HG03175 (cell line): ENCODE measurements around the gene FCN1.

Experiments
- ATAC-seq: cut with Tn5 transposase; IDR thresholded peaks from one replicate; pipeline ENCODE4 v1.9.1; 2021; ENCODE audit warnings: mild to moderate bottlenecking, moderate library complexity; ENCODE audit not compliant: unreplicated experiment

Gene FCN1

DNA sequence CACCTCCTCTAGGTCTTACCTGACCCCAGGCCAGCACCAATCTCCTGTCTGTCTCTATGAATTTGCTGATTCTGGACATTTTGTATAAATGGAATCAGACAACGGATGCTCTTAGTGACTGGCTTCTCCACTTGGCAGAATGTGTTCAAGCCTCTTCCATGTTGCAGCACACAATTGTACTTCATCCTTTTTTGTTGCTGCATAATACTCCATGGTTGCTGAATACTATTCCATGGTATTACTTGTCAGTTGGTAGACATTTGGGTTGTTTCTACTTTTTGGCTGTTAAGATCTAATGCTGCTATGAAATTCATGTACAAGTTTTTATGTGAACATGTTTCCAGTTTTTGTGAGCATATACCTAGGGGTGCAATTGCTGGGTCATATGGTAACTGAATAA, 34.3 kb upstream of the FCN1 start:
- ATAC-seq = no peak

DNA sequence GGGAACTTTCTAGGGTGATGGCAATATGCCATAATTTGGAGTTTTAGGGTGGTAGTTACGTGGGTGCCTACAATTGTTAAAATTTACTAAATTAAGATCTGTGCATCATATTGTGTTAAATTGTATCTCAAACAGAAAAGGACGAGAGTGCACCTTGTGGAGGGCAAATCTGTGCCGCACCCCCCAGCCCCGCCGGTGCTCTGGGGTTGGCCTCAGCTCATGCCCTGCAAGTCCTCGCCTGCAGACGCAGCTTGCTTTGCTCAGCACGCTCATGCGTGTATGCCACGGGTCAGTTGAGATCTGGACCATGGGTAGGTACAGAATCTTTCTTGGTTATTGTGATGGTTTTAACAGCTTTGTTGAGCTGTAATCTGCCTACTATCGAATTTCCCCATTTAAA, 33.7 kb upstream of the FCN1 start:
- no peak for ATAC-seq

DNA sequence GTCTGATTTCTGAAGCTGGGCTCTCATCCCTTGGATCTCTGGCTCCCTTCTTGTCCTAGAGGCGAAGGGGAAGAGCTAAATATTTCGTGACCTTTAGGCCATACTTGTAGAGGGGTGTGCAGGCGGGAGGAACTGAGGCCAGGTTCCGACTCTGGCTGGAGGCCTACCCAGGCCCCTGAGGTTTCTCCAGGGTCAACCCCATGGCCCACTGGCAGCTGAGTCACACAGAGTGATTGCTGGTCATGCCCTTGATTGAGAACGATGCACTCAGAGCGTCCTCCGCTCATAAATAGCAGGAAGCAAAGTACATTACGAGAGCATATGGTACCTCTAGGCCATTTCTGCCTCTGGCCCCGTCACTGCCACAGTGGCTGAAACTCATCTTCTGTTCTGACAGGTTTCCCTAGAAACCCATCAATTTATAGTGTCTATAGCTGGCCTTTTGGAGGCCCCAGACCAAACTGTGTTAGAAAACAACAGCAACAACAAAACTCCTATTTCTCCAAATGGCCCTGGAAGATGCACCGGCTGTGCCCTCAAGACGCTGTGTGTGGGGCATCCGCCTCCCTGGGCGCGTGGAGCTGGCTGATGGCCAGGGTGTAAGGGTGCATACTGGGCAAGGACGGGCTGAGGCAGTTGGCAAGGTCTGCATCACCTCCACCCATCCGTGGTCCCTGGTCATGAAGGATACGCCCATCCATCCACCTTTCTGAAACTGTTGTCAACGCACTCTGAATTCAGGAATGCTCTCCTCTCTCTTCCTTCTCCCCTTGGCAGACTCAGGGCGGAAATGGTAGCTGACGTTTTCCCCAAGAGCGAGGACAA, 32.9 kb upstream of the FCN1 start:
- ATAC-seq = no peak

DNA sequence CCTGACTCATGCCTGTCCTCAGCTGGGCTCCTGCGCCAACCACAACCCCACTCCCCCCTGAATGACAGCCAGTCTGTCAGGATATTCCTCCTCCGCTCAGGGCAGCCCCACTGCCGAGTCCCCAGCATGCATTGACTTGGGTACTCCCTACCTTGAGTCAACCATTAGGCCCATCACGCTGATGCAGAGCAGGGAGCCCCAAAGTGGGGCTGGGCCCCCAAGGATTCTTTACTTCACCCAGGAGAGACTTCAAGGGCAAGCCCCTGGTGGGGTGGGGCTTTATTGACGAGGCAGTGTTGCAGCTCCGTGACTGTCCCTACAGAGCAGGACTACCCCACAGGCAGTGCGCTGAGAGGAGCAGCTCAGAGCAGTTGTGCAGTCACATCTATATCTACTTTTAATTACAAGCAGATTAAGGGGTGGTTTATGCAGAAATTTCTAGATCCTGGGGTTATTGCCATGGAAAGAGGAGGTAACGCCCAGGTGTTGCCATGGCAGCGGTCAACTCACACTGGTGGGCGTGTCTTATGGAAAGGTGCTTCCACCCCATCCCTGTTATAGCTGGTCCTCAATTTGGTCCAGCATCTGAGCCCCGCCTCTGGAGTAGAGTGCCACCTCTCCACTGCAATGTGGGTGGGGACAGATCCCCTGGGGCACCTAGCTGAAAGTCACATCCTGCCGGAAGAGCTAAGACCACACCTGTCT, 32.1 kb upstream of the FCN1 start:
- no peak for ATAC-seq

DNA sequence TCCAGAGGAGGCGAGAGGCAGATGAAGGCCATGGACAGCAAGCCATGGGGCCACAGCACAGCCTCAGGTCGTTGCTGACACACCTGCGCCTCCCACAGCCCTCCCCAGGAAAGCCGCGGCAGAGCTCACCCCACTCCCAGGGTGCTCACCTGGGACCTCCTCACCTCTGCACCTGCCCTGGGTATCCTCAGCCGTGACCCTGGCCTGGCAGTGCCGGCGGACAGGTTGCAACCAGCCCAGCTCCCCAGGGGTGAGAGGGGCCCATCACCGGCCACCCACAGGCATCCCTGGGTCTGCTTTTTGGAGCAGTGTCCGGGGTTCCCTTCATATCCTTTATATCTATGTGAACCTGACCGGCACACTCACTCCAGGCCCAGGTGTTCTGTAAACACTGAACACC, 30.4 kb upstream of the FCN1 start:
- ATAC-seq = no peak

DNA sequence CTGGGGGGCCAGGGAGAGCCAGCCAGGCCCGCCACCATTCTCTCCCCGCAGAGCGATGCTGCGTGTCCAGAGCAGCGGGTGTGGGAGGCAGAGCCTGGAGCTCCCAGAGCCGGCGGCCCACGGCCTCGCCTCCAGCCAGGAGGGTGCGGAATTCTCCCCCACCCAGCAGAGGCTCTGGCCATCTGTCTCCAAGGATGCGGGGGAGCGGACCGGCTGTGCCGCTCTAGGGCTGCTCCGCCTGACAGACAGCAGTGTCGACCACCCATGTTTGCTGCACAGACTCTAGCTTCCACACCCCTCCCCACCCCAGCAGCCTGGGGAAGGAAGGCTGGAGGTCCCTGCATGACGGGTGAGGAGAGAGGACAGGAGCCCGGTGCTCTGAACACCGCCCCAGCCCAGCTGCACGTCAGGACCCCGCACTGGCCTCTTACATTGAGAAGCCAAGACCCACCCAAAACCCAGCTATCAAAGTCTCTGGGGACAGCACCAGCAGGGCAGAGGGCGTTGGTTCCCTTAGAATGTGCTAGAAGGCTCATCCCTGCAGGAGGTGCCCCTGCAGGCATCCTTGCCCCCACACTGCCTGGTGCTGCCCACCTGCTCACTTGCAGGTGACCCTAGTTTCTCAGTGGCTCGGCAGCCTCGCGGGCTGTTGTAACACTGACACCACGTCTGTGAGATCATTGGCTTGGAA, 29.7 kb upstream of the FCN1 start:
- ATAC-seq = no peak

DNA sequence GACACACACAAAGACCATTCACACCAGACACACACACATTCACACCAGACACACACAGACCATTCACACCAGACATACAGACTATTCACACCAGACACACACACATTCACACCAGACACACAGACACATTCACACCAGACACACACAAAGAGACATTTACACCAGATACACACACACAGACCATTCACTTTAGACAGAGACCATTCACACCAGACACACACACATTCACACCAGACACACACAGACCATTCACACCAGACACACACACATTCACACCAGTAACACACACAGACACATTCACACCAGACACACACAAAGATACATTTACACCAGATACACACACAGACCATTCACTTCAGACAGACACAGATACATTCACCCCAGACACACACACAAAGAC, 29.0 kb upstream of the FCN1 start:
- ATAC-seq = no peak

DNA sequence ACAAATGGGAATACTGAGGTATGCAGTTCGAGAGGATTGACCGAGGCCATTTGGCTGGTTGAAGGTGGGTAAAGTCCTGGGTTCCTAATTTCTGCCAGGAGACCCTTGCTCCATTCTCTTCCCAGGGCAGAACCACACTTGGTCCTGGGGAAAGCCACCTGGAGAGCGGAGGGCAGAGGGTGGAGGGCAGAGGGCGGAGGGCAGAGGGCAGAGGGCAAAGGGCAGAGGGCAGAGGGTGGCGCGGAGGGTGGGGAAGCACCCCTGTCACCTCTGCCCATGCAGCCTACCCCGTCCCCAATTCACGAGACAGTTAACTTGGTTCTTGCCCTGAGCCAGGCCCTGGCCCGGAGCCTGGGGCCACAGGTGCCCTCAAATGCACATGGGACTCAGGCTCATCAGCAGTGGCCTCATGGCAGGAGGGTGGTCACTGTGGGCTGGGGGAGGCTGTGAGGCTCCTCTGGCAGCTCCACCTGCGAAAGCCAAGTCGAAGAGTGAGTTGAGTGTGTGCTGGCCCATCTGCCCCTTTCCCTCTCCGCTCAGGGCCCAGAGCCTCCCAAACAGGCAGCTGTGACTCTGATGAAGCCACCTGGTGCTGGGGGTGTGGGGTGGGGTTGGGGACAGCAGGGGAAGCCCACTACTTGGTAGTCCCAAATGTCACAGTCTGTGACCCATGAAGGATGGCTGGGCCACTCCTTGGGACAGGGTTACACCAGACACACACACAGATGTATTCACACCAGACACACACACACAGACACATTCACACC, 28.0 kb upstream of the FCN1 start:
- no peak for ATAC-seq

DNA sequence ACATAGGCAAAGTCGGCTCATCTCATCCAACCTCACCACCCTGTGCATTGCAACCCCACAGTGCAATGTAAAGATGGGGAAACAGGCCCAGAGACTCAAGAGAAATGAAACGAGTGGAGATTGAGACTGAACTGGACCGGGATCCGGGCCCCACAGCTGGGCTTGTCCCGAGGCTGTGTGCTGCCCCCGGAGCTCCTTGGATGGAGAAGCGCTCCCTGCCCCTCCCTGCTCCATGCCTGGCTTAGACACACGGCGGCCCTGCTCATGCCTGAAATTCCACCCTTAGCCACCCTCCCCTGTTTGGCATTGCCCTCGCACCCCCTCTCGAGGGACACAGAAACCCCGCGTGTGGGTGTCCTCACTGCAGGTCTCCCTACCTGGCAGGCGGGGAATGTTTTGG, 27.2 kb upstream of the FCN1 start:
- no peak for ATAC-seq

DNA sequence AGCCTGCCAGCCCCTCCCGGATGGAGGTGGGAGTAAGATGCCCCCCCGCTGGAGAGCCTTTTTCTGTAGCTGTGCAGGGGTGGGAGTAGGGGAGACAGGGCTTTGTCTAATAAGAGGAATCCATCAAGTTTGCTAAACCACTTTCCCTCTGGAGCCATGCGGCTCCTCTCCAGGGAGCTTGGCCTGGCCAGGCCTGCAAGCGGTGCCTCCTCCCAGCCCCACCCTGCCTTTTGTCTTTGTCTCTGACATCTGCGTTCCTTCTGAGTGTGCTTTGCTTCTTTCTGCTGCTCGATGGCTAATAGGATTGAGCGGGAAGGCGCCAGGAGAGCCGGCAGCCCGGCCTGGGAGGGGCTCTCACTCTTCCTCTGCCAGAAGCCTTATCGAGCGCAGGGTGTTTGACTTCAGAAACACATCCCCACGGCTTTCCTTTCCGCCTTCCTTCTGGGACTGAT, 26.7 kb upstream of the FCN1 start:
- ATAC-seq = no peak

DNA sequence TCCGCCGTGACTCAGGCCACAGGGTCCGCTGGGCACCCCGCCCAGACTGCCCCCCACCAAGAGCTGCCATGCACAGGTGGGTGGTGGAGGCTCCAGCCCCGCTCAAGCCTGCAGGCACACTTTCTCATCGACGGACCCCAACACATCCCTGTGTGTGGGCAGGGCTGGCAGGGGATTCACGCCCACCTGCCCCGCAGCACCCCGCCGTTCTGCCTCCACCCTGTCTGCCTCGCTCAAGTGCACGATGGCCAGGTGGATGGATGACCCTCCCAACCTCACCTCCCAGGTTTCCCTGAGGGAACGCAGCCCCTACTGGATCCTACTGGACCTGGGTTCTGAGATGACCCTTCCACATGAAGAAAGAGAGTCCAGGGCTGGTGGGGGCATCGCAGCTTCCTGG, 26.1 kb upstream of the FCN1 start:
- no peak for ATAC-seq

DNA sequence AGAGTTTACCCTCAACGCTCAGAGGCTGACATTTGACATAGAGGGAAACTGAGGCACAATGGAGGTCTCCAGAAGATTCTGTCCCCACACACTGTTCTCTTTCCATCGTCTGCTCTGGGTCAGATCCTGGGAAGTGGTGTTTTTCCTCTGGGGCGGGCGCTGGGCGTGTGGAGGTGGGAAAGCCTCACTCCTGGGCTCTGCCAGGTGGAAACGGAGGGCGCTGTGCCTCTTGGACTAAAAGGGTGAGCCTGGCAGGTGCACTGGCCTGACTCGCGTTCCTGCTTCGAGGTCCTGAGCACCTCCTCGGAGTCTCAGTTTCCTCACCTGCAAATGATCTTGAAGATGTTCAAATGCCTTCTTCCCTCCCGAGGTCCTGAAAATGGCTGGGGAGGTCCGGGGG, 25.7 kb upstream of the FCN1 start:
- ATAC-seq = no peak

DNA sequence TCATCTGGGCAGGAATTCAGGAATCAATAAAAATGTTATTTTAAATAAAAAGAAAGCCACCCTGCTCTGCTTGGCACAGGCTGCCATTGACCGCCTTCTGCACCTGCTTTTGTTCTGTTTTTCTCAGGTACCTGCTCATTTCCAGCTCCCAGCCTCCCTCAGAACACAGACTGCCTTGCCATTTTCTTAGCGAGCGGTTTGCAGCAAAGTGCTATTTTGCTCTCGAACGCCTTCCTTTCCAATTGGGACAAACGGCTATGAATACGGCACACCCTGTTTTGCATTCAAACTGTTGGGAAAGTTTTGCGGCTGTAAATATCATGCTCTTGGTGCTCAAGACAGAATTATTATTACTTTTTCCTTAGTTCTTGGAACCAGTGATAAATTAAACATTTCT, 25.1 kb upstream of the FCN1 start:
- ATAC-seq = no peak

DNA sequence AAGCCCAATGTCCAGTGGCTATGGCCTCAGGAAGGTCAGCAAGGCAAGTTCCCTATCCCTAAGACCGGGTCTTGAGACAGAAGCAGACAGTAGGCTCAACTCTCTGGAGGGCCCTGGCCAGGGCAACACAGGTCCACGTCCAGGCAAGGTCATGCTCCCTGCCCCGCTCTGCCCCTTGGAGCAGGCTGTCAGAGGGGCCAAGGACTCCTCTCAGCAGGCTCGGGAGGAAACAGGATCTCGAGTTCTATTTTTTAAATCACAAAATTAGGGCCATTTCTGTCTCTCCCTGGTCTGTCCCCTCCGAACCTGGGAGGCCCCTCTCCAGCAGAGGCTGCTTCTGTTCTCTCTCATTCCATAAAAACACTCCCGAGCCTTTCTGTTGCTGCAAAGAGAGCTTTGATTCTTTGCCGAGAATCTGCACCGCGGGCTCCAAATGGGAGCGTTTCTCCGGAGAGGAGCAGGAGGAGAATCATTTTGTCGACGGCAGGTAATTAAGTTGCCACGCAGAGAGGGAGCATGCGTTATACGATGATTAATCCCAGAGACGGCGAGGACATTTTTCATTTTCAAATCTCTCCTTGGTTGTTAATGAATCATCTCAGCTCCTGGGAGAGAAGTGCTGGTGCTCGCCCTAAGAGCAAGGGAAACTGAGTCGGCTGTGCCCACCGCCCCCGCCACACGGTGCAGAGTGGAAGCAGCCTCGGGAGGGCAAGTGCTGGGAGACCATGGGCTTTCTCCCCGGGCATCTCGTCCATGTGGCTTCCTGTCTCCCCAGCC, 24.5 kb upstream of the FCN1 start:
- ATAC-seq = no peak

DNA sequence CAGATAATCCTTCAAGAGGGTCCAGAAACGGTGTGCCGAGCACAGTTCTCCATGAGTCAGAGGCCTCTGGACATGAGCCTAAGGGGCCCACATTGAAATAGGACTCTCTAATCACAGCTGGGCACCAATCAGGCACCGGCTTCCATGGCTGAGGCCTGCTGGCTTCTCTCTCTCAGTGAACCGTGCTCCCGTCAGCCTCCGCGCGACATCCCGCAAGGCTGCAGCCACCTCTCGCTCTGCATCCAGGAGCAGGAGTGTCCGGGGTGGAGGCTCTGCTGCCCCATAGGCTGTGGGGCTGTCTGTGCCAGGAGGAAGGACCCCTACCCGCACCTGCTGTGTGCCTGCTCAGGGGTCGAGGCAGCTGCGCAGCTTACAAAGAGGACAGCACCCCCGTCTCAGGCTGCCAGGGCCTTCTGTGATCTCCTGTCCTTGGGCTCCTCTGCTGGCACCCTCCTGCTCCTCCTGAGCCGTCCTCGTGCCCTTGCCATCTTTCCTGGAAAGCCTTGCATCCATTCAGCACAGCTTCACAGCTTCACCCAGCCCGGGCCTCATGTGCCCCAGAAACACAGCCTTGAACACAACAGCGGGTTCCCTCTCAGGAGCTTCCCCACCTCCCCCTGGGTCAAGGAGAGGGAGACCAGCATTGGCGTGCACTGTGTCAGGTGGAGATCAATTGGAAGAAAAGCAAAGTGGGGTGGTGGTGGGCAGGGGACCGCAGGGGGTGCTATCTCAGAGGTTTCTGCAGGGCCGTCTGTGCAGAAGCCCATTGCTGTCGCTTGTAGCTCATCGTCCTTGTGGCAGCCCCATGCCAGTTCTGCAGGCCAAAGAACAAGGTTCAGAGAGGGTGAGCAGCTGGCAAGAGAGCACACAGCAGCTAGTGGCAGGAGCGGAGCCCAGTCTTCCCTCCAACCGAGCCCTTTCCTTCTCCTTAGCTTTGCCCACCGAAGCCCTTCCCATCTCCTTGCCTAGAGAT, 22.8 kb upstream of the FCN1 start:
- ATAC-seq = no peak

DNA sequence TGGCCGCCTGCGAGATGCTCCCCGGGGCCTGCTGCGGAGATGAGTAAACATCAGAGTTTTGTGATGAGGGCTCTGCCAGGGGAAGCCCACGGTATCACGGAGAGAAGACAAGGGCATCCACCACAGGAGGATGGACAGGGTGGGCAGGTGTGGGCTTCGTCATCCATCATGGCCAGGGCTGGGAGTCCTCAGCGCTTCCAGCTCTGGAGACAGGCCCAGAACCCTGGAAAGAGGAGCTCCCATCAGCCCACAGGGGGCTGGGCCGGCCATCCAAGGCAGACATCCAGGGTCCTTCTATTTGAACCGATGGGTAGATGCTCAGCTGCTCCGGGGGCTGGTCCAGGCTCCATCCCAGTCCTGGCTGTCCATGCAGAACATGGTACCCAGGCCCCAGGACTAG, 22.1 kb upstream of the FCN1 start:
- ATAC-seq = no peak

DNA sequence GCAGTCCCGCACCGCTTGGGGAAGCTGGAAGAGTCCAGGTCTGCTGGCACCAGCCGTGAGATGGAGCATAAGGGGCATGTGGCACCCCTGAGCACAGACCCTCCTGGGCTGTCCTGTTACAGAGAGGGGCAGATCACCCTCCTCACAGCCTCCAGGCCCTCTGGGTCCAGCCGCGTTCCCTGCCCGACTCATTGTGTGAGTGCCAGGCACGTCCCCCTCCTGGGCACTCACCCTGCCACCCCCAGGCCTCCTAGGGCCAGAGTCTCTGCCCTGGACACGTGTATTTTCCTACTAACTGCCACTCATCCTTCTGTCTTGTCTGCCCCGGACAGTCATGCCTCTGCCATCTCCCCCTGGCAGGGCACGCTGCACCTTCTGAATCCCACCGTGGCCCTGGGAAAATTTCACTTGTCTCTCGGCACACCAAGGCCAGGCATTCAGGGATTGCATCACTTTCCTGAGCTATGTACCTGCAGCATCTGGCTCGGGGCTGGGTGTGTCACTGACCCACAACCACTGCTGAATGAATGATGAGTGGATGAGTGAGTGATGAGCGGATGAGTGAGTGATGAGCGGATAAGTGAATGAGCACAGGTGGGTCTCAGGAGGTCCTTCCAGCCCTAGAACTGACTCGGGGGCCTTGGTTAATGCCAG, 21.5 kb upstream of the FCN1 start:
- ATAC-seq = no peak

DNA sequence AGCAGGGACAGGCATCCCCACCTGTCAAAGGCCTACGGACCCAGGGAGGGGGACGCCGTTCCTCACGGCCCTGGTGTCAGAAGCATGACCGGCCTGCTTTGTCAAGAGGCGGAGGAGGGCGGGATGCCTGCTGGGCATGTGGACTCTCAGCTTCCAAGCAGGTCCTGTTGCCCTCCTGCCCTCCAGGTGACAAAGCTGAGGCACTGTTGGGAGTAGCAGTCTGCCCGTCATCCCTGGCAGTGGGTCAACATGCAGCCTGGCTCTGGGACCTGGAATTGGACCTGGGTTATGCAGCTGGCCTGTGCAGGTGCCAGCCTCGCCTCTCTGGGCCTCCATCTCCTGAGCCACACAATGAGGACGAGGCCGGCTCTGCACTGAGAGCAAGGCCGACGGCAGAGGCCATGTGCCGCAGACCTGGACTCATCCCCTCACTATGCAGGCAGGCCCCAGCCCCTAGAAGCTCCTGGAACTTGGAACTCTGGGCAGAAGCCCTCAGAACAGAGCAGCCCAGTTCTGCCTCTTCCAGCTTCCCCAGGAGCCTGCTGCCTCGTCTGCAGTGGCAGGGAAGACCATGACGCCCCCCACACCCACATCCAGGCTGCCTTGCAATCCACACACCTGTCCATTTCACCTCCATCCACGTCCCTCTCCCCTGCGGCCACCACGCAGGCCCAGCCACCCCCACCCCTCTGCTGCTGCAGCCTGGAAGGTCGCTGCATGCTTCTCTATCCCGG, 20.8 kb upstream of the FCN1 start:
- ATAC-seq = no peak
